Gastrocnemius medialis (tissue), 4 donors: ENCODE data around the gene COQ8A. TPM values are rescaled to one million over a fixed set of nuclear protein-coding genes. Genes with fewer than 3 reads are reported as not detected.
A peak's percentile ranks its signal among the peaks of the same experiment; 100 is the strongest.

Source experiments
- ATAC-seq, 2 donors: fragments of 150-250 bp; one replicate each; pipeline ENCODE4 v1.9.1; 2016
- DNase-seq, 2 donors: peaks; one replicate each; pipeline ENCODE4 v3.0.0-alpha.2; 2019
- H3K27ac ChIP-seq, 4 donors: fragments of 200-600 bp; sonication (generic); 1 replicate in 1 of 4; 2 replicates in 3 of 4; pipeline ENCODE4 v1.5.1; 2016 to 2018; ENCODE audit warnings: mild to moderate bottlenecking in 2 of 4, moderate library complexity in 1 of 4
- H3K27me3 ChIP-seq, 3 donors: fragments of 200-600 bp; sonication (generic) in 2 of 3; 1 replicate in 1 of 3; 2 replicates in 2 of 3; pipeline versions ENCODE4 v1.5.1 to v1.6.0; 2016 to 2019; ENCODE audit warnings: mild to moderate bottlenecking in 1 of 3, moderate library complexity in 1 of 3
- H3K36me3 ChIP-seq, 2 donors: fragments of 200-600 bp; sonication (generic) in 1 of 2; one replicate each; pipeline ENCODE4 v1.5.1; 2017 to 2018
- H3K4me1 ChIP-seq, 2 donors: fragments of 200-600 bp; sonication (generic) in 1 of 2; one replicate each; pipeline ENCODE4 v1.5.1; 2016 to 2017; ENCODE audit warnings: mild to moderate bottlenecking in 2 of 2
- H3K4me3 ChIP-seq, 4 donors: fragments of 200-600 bp; sonication (generic) in 3 of 4; 1 replicate in 1 of 4; 2 replicates in 3 of 4; pipeline ENCODE4 v1.5.1; 2016 to 2019; ENCODE audit warnings: mild to moderate bottlenecking in 2 of 4
- H3K9me3 ChIP-seq, 3 donors: fragments of 200-600 bp; sonication (generic) in 2 of 3; 1 replicate in 1 of 3; 2 replicates in 2 of 3; pipeline ENCODE4 v1.5.1; 2016 to 2019
- CTCF ChIP-seq, 5 experiments: fragments of 450-650 bp in 3 of 5; fragments of 200-600 bp in 2 of 5; sonication (generic) in 2 of 5; IDR thresholded peaks in 4 of 5; conservative IDR thresholded peaks in 1 of 5; 1 replicate in 4 of 5; 2 replicates in 1 of 5; pipeline ENCODE4 v1.5.1; 2016 to 2019; ENCODE audit warnings: antibody characterized with exemption in 5 of 5, mild to moderate bottlenecking in 3 of 5, moderate library complexity in 3 of 5
- POLR2A ChIP-seq, 2 donors: fragments of 450-650 bp; IDR thresholded peaks; one replicate each; pipeline ENCODE4 v1.6.1; 2017; ENCODE audit warnings: antibody characterized with exemption in 2 of 2, mild to moderate bottlenecking in 2 of 2, moderate library complexity in 2 of 2
- in situ Hi-C, 4 donors: fragments of 200-750 bp; cut with MboI; loops; one replicate each; pipeline versions ENCODE4 v1.15.0 to v1.8.0; 2017; ENCODE audit warnings: low sequenced_read_pairs in 4 of 4
- intact Hi-C: fragments of 100-400 bp; cut with DNase I; formaldehyde crosslinking; loops from one replicate; pipeline ENCODE4 v1.15.1; 2023; ENCODE audit warnings: low total_unique reads
- total RNA-seq, 4 donors: library from RNA; depleted of rRNA; stranded (reverse); fragments of >200 nt; gene quantifications; one replicate each; pipeline versions ENCODE4 v1.1.0 to v1.2.3, GENCODE V29; 2016

The COQ8A gene
- total RNA-seq, 4 donors from 2014 or later, result 950 to 2,403 (median 1,384) TPM

- Histone ChIP-seq H3K4me1 (peaks cover 55 to 70% of the 10 kb centered on the region in 2 donors), H3K36me3 (peaks cover 0 to 9% of the 10 kb centered on the region in 2 donors), H3K9me3 (no peaks in the 10 kb centered on the region), H3K27ac (peak overlapping the region; percentile 99), H3K27me3 (no peaks in the 10 kb centered on the region), H3K4me3 (no peak overlapping the region)
- TF ChIP-seq POLR2A (IDR thresholded peaks at IDR 0.05) (no peak), CTCF (IDR thresholded peaks at IDR 0.05 in 4 of 5, conservative IDR thresholded peaks at IDR 0.05 in 1 of 5) (no peak)
- intact Hi-C loops (no loop called here), in situ Hi-C loops (no loop called here)
- ATAC-seq (no peak), DNase-seq (no peak)
Measured at GRCh38 chr1:226960256-226960655, 20.2 kb downstream of the COQ8A start.

- ATAC-seq (no peak), DNase-seq (no peak)
- Histone ChIP-seq H3K9me3 (no peaks in the 10 kb centered on the region), H3K4me3 (no peak overlapping the region), H3K27ac (peak overlapping the region; percentile 99), H3K36me3 (peaks cover 0 to 18% of the 10 kb centered on the region in 2 donors), H3K27me3 (no peaks in the 10 kb centered on the region), H3K4me1 (peaks cover 64 to 79% of the 10 kb centered on the region in 2 donors)
- intact Hi-C loops, result no loop called here
- no peak for TF ChIP-seq POLR2A (IDR thresholded peaks at IDR 0.05)
- TF ChIP-seq CTCF (IDR thresholded peaks at IDR 0.05 in 4 of 5, conservative IDR thresholded peaks at IDR 0.05 in 1 of 5), result no peak
- in situ Hi-C loops, result no loop called here
Measured at GRCh38 chr1:226960944-226961765, 21.1 kb downstream of the COQ8A start.

- Histone ChIP-seq H3K9me3 (no peaks in the 10 kb centered on the region), H3K36me3 (peaks cover 0 to 18% of the 10 kb centered on the region in 2 donors), H3K27me3 (no peaks in the 10 kb centered on the region), H3K27ac (peak overlapping the region; percentile 99), H3K4me1 (peaks cover 68 to 85% of the 10 kb centered on the region in 2 donors), H3K4me3 (no peak overlapping the region)
- no peak for ATAC-seq
- in situ Hi-C loops, result no loop called here
- intact Hi-C loops, result no loop called here
- no peak for TF ChIP-seq POLR2A (IDR thresholded peaks at IDR 0.05)
- no peak for TF ChIP-seq CTCF (IDR thresholded peaks at IDR 0.05 in 4 of 5, conservative IDR thresholded peaks at IDR 0.05 in 1 of 5)
- DNase-seq, result peak in 1 of 2 donors; percentile 31
Measured at GRCh38 chr1:226962421-226963391, 22.6 kb downstream of the COQ8A start.

- Histone ChIP-seq H3K36me3 (peaks cover 0 to 18% of the 10 kb centered on the region in 2 donors), H3K27ac (peak overlapping the region; percentile 99), H3K4me1 (peaks cover 70 to 85% of the 10 kb centered on the region in 2 donors), H3K9me3 (no peaks in the 10 kb centered on the region), H3K27me3 (no peaks in the 10 kb centered on the region), H3K4me3 (no peak overlapping the region)
- peak; percentile 26 to 43 for ATAC-seq
- DNase-seq, result peak in 1 of 2 donors; percentile 73
- intact Hi-C loops, result no loop called here
- in situ Hi-C loops, result no loop called here
- no peak for TF ChIP-seq CTCF (IDR thresholded peaks at IDR 0.05 in 4 of 5, conservative IDR thresholded peaks at IDR 0.05 in 1 of 5)
- TF ChIP-seq POLR2A (IDR thresholded peaks at IDR 0.05), result peak in 1 of 2 donors; percentile 14
Measured at GRCh38 chr1:226964068-226964425, 24.0 kb downstream of the COQ8A start.
